ENCODE measurements around the gene TNC. TPM values are rescaled to one million over a fixed set of nuclear protein-coding genes. Genes with fewer than 3 reads are reported as not detected.

The TNC gene
- total and polyA plus RNA-seq, 11 donors = 0.53 to 98.7 (median 6.9) TPM

- DNase-seq (no peak), ATAC-seq (no peak)
- no peak for TF ChIP-seq POLR2A (IDR thresholded peaks at IDR 0.05)
- TF ChIP-seq, protein P1, sequence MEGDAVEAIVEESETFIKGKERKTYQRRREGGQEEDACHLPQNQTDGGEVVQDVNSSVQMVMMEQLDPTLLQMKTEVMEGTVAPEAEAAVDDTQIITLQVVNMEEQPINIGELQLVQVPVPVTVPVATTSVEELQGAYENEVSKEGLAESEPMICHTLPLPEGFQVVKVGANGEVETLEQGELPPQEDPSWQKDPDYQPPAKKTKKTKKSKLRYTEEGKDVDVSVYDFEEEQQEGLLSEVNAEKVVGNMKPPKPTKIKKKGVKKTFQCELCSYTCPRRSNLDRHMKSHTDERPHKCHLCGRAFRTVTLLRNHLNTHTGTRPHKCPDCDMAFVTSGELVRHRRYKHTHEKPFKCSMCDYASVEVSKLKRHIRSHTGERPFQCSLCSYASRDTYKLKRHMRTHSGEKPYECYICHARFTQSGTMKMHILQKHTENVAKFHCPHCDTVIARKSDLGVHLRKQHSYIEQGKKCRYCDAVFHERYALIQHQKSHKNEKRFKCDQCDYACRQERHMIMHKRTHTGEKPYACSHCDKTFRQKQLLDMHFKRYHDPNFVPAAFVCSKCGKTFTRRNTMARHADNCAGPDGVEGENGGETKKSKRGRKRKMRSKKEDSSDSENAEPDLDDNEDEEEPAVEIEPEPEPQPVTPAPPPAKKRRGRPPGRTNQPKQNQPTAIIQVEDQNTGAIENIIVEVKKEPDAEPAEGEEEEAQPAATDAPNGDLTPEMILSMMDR (IDR thresholded peaks at IDR 0.05) = no peak
- Histone ChIP-seq H3K27ac (peak overlapping the region in 1 of 12 donors; percentile 79), H3K27me3 (peaks cover 0 to 4% (median 0%) of the 10 kb centered on the region in 9 donors), H3K4me1 (no peaks in the 10 kb centered on the region), H3K36me3 (no peaks in the 10 kb centered on the region), H3K9me3 (no peaks in the 10 kb centered on the region), H3K4me3 (no peak overlapping the region)
- intact Hi-C loops (cut with DNase I) = no loop called here
- WGBS, 4 donors = 63 to 80% (median 69%) methylated on average over 2 of the region's 2 CpGs
Measured at GRCh38 chr9:115058175-115058574, 59.8 kb downstream of the TNC start.

- intact Hi-C loops (cut with DNase I) = no loop called here
- H3K27ac ChIP-seq = peak overlapping the region in 1 of 12 donors; percentile 79
Measured at GRCh38 chr9:115057559-115057958, 60.4 kb downstream of the TNC start.

DNA sequence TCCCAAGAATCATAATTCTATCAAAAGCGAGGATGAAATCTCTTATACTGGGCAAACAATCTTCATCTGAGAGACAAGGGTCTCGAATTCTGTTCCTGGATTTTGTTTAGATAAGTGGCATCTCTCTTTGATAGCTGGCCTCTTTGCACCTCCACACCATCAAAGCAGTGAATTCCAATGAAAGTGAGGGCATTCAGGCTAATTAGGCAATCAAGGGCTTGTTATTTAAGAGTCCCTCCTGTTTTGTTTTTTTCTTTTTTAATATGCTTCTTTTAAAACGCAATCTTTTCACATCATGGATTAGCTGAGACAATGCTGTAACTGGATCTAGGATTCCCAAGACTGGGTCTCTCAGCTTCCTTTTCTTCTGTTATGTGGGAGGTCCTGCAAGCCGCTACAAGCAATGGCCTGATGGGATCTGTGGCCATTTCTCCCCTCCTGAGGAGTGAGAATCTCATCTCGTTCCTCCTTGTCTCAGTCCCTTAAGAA, 67.9 kb downstream of the TNC start:
- intact Hi-C loops (cut with DNase I) = no loop called here
- ATAC-seq (no peak), DNase-seq (no peak)
- TF ChIP-seq, protein P1 (IDR thresholded peaks at IDR 0.05) = no peak
- TF ChIP-seq POLR2A (IDR thresholded peaks at IDR 0.05) = no peak
- H3K27me3 ChIP-seq = peaks cover 0 to 20% (median 0%) of the 10 kb centered on the region in 9 donors
- no peaks in the 10 kb centered on the region for H3K4me1 ChIP-seq
- no peak overlapping the region for H3K4me3 ChIP-seq
- no peaks in the 10 kb centered on the region for H3K9me3 ChIP-seq
- peak overlapping the region in 1 of 12 donors; percentile 62 for H3K27ac ChIP-seq
- no peaks in the 10 kb centered on the region for H3K36me3 ChIP-seq
- WGBS, 4 donors = 58 to 71% (median 64%) methylated on average over 5 of the region's 5 CpGs

More at GRCh38 chr9:115057559-115057958, 60.4 kb downstream of the TNC start:
- Histone ChIP-seq H3K4me3 (no peak overlapping the region), H3K27me3 (peaks cover 0 to 4% (median 0%) of the 10 kb centered on the region in 9 donors), H3K36me3 (no peaks in the 10 kb centered on the region), H3K4me1 (no peaks in the 10 kb centered on the region), H3K9me3 (no peaks in the 10 kb centered on the region)
- no peak for DNase-seq
- TF ChIP-seq POLR2A (IDR thresholded peaks at IDR 0.05) = no peak
- TF ChIP-seq, protein P1 (IDR thresholded peaks at IDR 0.05) = no peak
- ATAC-seq = no peak

DNA sequence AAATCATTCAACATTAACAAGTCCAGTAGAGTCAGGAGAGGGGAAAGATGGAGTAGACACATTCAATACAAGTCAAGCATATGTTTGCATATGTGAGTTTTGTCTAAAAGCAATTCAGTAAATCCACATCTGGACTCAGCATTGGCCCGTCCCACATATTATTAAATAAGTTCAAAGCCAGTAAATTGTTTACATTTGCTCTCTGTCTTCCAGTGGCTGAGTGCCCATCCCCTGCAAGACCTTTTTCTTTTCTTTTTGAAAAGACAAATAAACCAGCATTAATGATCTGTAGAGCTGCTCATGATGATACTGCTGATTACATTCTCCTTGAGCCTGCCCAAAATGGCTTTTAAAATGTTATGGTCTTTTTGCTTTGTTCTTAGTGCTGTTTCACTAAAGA, 71.1 kb downstream of the TNC start:
- intact Hi-C loops (cut with DNase I) = no loop called here
- TF ChIP-seq, protein P1 (IDR thresholded peaks at IDR 0.05) = no peak
- TF ChIP-seq POLR2A (IDR thresholded peaks at IDR 0.05) = no peak
- Histone ChIP-seq H3K4me3 (no peak overlapping the region), H3K36me3 (no peaks in the 10 kb centered on the region), H3K4me1 (peaks cover 0 to 16% (median 0%) of the 10 kb centered on the region in 12 donors), H3K27ac (peak overlapping the region in 1 of 12 donors; percentile 62), H3K27me3 (peaks cover 0 to 17% (median 0%) of the 10 kb centered on the region in 9 donors), H3K9me3 (no peaks in the 10 kb centered on the region)
- WGBS, 4 donors = 85 to 100% (median 92%) methylated on average over 1 of the region's 1 CpG
- no peak for ATAC-seq
- DNase-seq = no peak

Measured in heart left ventricle (tissue), 16 donors.